ENCODE data around the gene CGN.

DNA sequence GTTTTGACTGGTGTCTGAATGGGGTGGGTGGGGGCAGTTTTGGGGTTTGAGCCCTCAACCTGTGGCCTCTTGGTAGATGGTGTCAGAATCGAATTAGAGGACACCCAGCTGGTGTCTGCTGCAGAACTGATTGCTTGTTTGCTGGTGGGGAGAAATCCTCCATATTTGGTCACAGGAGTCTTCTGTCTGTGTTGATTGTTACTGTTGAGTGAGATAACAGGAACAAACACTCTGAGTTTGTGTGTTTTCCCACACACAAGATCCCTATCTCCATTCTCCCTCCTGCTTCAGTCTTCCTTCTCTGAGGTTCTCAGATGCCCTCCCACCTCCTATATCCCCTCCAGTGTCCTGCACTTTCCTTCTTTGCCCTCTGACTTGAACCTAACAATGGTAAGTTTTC lies 19.1 kb upstream of the CGN start:
- no peak for TF ChIP-seq POLR2A (IDR thresholded peaks at IDR 0.05; ENCODE audit: low read length)
- no peak for TF ChIP-seq GATA1 (IDR thresholded peaks at IDR 0.05; ENCODE audit: low read depth, low read length)

Measured in erythroblast (primary cell).